GM06990 (cell line): Measurements from ENCODE around the gene NCEH1.
"Not testable (repeated sequence)": the region's sequence is repeated elsewhere in the genome, so short reads cannot be mapped to it uniquely, and the experiment has no call there.

ENCODE experiments used
- DNase-seq: peaks from one replicate; pipeline ENCODE4 v3.0.0-alpha.2; 2011; ENCODE audit not compliant: insufficient read length; ENCODE audit errors: extremely low read depth
- H3K27me3 ChIP-seq: replicated peaks from 2 replicates; pipeline ENCODE4 v1.6.0; 2011; ENCODE audit warnings: low read length; ENCODE audit not compliant: control insufficient read depth, insufficient read depth
- H3K36me3 ChIP-seq: 2 replicates; pipeline ENCODE4 v1.5.1; 2011; ENCODE audit warnings: low read length; ENCODE audit not compliant: control insufficient read depth, insufficient read depth
- H3K4me3 ChIP-seq: replicated peaks from 2 replicates; pipeline ENCODE4 v1.5.1; 2011; ENCODE audit warnings: low read depth, mild to moderate bottlenecking, control low read depth, low read length
- CTCF ChIP-seq: IDR thresholded peaks from 2 replicates; pipeline ENCODE4 v1.5.1; 2011; ENCODE audit warnings: low read length, control low read depth, mild to moderate bottlenecking, inconsistent platforms; ENCODE audit not compliant: insufficient read depth, poor library complexity, severe bottlenecking

NCEH1 gene

GRCh38 chr3:172704001-172704400, 6.9 kb downstream of the NCEH1 start:
- Histone ChIP-seq H3K36me3 (no peaks in the 10 kb centered on the region), H3K4me3 (no peak overlapping the region), H3K27me3 (no peaks in the 10 kb centered on the region)
- DNase-seq: no peak
- TF ChIP-seq CTCF: no peak

- DNase-seq, H3K36me3 ChIP-seq, H3K4me3 ChIP-seq: not testable (repeated sequence)
Measured at GRCh38 chr3:172702731-172703130, 8.1 kb downstream of the NCEH1 start.

GRCh38 chr3:172702256-172702655, 8.6 kb downstream of the NCEH1 start:
- H3K36me3 ChIP-seq: no peaks in the 10 kb centered on the region
- no peak for TF ChIP-seq CTCF
- no peak overlapping the region for H3K4me3 ChIP-seq
- DNase-seq: no peak
- no peaks in the 10 kb centered on the region for H3K27me3 ChIP-seq

More at GRCh38 chr3:172702731-172703130, 8.1 kb downstream of the NCEH1 start:
- not testable (repeated sequence) for H3K27me3 ChIP-seq

- Histone ChIP-seq H3K36me3 (no peaks in the 10 kb centered on the region), H3K27me3 (no peaks in the 10 kb centered on the region), H3K4me3 (no peak overlapping the region)
- no peak for TF ChIP-seq CTCF
- DNase-seq: no peak
Measured at GRCh38 chr3:172701751-172702150, 9.1 kb downstream of the NCEH1 start.

- H3K36me3 ChIP-seq: no peaks in the 10 kb centered on the region
- DNase-seq: no peak
- no peak overlapping the region for H3K4me3 ChIP-seq
- H3K27me3 ChIP-seq: no peaks in the 10 kb centered on the region
- TF ChIP-seq CTCF: no peak
Measured at GRCh38 chr3:172700936-172701455, 9.9 kb downstream of the NCEH1 start.

- Histone ChIP-seq H3K27me3 (no peaks in the 10 kb centered on the region), H3K36me3 (no peaks in the 10 kb centered on the region), H3K4me3 (no peak overlapping the region)
- DNase-seq: no peak
- no peak for TF ChIP-seq CTCF
Measured at GRCh38 chr3:172700256-172700655, 10.6 kb downstream of the NCEH1 start.
